Activated CD4-positive, alpha-beta T cell treated with anti-CD3 and anti-CD28 coated beads, Interleukin-2, amount 50 U/mL, for 1 hour (primary cell): ENCODE measurements around the gene RSKR.
A peak's percentile ranks its signal among the peaks of the same experiment; 100 is the strongest.
"Not testable (repeated sequence)": the region's sequence is repeated elsewhere in the genome, so short reads cannot be mapped to it uniquely, and the experiment has no call there.

Experiments
- DNase-seq: peaks from one replicate; pipeline ENCODE4 v3.0.0-alpha.2; 2020

RSKR gene, protein sequence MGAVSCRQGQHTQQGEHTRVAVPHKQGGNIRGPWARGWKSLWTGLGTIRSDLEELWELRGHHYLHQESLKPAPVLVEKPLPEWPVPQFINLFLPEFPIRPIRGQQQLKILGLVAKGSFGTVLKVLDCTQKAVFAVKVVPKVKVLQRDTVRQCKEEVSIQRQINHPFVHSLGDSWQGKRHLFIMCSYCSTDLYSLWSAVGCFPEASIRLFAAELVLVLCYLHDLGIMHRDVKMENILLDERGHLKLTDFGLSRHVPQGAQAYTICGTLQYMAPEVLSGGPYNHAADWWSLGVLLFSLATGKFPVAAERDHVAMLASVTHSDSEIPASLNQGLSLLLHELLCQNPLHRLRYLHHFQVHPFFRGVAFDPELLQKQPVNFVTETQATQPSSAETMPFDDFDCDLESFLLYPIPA

DNA sequence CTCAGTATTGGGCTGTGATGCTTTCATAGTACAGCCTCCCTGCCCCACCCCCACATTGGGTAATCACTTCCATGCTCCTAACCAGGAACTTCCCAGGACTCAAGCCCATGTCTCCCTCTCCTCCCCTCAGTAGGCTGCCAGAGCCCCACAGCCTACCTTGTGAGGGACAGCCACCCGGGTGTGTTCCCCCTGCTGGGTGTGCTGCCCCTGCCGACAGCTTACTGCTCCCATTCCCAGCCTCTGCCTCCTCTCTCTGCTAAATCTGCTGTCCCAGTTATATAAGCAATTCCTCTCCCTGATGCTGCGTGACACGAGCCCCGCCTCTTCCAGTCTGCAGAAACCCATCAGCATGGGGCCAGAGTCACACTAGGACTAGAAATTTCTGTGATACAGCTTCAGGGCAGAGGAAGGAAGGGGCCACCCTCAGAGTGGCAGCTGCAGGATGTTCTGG lies at the start of gene RSKR:
Gene RSKR (minus strand): TSS at position 255 of the 451 bp plus-strand sequence. CDS start 24 bp downstream, at position 231.
- DNase-seq = no peak

DNA sequence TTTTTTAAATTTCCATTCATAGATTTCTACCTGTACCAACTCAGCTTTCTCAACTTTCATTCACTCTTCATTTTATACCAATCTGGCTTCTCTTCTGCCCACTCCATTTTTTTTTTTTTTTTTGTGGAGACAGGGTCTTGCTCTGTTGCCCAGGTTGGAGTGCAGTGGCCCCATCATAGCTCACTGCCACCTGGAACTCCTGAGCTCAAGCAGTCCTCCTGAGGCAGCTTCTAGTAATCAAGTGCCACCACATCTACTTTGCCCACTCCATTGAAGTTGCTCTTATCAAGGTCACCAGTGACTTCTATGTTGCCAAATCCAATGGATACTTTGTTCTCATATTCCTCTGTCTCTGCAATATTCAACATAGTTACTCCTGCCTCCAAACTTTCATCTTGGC lies 49.7 kb upstream of the RSKR start:
- no peak for DNase-seq

DNA sequence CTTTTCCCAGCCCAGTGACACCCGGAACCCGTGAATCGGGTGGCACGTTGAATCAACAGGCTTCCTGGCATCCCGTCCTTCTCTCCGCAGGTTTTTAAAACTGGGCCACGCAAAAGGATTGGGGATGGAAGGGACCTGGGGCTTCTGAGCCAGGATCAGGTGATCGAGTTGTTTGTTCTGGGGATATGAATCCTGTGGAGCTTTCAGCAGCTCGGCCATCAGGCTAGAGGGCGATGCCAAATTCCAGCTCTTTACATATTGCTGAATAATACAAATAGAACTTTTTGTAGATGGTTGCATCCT lies 48.5 kb upstream of the RSKR start:
- no peak for DNase-seq

DNA sequence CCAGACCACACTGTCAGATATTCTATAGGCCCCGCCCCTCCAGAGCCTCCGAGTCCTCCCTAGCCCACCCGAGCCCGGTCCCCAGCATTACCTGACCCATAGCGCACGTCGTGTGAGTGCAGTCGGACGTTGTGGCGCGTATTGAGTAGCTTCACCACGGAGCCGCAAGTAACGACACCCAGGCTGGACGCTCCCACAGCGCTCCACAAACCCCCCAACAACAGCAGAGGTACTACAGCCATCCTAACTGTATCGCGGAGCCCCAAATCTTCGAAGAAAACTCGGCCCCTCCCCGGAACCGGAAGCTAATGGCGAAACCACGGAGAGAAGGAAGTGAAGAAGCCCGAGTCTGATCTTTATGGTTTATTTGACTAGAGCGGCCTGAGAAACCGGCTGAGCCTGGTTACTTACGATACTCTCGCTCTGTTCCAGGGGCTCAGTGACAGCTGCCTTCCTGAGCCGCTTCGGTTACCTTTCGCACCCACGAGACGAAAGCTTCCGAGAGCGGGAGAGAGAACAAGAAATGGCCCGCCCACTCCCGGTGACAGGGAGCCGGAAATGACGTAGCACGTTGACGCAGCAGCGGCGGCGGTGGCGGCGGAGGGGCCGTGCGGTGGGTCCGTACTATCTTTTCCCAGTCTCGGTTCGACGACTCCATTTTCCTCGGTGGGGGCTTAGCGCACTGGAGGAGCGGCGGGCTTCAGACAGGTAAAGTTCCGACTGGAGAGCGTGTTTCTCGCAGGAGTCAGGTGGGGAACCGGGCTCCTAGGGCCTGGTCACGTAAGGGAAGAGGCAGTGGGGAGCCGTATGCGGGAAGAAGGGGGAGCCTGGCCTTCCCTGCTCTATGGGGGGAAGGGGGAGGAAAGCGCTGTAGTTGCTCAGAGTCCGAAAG lies 47.9 kb upstream of the RSKR start, which contains the start of the genes SDF2 and SUPT6H:
Gene SDF2 (minus strand): TSS at position 272 of the 892 bp plus-strand sequence. CDS start 30 bp downstream, at position 242.
Gene SUPT6H (plus strand): TSS at position 571 of the 892 bp plus-strand sequence. CDS start 11,197 bp downstream, outside the sequence.
- DNase-seq = peak; percentile 91

DNA sequence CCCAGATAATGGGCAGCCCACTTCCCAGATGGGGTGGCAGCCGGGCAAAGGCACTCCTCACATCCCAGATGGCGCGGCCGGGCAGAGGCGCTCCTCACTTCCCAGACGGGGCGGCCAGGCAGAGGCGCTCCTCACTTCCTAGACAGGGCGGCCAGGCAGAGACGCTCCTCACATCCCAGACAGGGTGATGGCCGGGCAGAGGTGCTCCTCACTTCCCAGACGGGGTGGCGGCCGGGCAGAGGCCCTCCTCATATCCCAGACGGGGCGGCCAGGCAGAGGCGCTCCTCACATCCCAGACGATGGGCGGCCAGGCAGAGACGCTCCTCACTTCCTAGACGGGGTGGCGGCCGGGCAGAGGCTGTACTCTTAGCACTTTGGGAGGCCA lies 45.5 kb upstream of the RSKR start:
- DNase-seq = not testable (repeated sequence)

DNA sequence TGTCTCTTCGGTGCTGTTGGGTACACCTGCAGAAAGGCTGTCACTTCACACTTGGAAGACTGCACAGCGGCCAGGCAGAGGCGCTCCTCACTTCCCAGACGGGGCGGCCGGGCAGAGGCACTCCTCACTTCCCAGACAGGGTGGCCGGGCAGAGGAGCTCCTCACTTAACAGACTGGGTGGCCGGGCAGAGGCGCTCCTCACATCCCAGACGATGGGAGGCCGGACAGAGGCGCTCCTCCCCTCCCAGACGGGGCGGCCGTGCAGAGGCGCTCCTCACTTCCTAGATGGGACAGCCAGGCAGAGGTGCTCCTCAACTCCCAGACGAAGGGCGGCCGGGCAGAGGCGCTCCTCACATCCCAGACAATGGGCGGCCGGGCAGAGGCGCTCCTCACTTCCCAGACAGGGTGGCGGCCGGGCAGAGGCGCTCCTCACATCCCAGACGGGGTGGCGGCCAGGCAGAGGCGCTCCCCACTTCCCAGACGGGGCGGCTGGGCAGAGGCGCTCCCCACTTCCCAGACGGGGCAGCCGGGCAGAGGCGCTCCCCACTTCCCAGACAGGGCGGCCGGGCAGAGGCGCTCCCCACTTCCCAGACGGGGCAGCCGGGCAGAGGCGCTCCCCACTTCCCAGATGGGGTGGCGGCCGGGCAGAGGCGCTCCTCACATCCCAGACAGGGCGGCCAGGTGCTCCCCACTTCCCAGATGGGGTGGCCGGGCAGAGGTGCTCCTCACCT lies 44.9 kb upstream of the RSKR start:
- DNase-seq = not testable (repeated sequence)

DNA sequence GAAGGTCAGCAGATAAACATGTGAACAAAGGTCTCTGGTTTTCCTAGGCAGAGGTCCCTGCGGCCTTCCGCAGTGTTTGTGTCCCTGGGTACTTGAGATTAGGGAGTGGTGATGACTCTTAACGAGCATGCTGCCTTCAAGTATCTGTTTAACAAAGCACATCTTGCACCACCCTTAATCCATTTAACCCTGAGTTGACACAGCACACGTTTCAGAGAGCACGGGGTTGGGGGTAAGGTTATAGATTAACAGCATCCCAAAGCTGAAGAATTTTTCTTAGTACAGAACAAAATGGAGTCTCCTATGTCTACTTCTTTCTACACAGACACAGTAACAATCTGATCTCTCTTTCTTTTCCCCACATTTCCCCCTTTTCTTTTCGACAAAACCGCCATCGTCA lies 44.4 kb upstream of the RSKR start:
- not testable (repeated sequence) for DNase-seq

DNA sequence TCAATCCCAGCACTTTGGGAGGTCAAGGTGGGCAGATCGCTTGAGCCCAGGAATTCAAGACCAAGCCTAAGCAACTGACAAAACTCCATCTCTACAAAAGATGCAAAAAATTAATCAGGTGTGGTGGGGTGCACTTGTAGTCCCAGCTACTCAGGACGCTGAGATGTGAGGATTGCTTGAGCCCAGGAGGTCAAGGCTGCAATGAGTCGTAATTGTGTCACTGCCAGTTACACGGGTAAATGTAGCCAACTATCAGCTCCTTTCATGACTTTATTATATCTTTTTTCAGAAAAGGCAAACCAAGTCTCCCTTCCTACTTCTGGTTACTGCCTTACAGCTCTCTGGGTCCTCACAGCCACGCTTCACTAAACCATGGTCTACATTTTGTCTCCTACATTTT lies 43.8 kb upstream of the RSKR start:
- no peak for DNase-seq

DNA sequence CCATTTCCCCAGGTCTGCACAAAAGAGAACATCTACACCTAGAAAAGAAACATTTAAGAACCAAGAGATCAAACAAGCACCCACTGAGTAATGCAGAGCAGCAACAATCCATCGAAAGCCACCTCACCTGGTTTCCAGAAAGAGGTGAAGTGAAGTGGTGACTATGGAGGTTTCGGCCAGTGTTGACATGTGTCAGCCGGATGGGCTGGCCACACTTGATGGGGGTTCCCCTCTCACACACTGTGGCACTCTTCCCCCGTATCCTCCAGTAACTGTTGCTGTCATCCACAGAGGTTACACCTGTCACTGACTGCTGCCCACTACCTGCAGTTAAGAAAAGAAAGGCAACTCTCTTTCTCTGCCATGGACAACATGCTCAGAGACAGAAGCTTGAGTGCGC lies 41.2 kb upstream of the RSKR start:
- no peak for DNase-seq

DNA sequence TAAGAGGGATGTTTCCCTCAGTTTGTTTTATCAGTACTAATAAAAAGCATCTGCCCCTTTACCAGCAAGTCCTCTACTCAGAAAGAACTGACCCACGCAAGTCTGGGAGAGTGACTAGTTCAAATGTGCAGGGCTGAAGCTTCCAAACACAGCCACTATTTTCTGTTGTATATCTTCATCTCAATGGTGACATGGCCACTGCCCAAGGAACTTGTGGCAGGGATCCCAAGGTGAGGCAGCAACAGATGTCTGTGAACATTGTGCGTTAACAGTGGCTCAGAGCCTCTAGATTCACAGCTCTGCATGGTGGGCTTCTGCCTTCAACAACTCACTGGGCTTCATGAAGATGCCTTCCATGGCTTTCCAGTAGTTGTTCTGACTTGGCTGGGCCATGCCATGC lies 34.7 kb upstream of the RSKR start:
- no peak for DNase-seq

DNA sequence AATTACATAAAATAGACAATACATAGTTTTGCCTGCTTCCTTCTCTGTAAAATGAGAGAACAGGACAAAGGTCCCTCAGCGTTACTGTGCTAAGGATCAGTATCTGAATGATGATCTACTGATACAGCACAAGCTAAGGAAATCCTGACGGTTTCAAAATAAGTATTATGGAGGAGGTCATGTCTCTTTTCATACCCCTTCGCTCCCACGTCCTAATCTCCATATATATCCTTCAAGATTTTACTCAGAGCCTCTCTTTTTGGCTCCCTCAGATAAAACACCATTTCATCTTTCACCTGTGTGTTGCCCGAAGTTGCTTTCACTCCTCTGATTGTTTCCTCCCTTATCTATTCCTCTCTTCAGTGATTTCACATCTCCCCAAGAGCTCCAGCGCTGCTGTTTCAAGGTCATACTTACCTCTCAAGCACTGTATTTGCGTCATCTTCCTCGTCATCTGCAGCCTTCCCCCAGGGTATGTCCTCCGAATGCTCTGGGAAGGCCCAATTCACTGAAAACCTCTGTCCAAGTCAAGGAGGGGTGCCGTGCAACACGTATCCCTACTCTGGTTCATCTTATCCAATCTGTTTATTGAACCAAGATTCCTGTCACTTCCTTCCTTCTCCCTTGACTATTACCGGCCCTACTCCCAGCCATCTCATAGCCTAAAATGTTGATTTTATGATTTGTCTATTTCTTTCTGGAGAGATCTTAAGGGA lies 32.2 kb upstream of the RSKR start:
- DNase-seq = no peak

DNA sequence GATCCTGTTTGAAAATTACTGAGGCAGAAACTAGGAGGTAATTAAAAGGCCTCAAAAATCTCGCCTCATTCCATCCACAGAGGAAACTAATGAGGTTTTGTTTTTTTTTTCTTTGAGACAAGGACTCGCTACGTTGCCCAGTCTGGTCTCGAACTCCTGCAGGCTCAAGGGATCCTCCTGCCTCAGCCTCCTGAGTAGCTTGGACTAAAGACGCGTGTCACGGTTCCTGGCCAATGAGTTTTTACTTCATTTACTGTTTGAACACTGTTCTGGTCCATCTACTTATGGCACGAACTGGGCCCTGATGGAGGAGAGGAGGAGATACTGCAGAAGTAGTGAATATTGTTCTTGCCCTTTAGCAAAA lies 31.6 kb upstream of the RSKR start:
- DNase-seq = no peak

DNA sequence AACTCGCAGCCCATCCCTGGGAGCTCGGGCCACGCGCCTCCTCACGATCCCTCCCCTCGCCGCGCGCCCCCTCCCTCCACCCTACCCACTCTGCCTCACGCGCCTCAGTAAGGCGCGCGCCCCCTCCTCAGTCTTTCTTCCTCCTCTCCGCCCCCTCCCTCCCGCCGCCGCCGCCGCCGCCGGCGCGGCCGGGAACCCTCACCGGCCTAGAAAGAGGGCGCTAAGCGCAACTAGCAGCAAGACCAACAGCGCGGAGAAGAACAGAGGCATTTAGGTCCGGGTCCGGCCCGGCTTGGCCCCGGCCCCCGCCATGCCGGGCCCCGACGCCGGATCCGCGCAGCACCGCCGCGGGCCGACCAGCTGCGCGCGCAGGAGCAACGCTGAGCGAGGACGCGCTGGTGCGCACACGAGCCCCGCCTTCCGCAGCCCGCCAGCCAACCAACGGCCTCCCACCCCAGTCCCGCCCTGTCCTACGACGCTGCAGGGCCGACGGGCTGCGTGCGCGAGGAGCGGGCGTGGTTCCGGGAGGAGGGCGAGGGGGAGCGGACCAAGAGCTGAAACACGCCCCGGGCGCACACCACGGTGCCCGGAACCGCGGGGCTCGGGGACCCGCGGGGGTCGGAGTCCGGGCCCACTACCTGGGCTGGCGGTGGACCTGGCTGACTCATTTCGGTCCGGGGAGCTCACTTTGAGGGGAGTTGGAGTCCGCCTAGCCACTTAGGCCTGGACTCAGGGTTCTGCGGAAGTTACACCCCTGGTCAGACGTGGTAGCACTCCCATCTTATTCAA lies 31.0 kb upstream of the RSKR start, which contains the start of gene BLTP2:
Gene BLTP2 (minus strand): TSS at position 372 of the 789 bp plus-strand sequence. CDS start 102 bp downstream, at position 270.
- peak; percentile 95 for DNase-seq

DNA sequence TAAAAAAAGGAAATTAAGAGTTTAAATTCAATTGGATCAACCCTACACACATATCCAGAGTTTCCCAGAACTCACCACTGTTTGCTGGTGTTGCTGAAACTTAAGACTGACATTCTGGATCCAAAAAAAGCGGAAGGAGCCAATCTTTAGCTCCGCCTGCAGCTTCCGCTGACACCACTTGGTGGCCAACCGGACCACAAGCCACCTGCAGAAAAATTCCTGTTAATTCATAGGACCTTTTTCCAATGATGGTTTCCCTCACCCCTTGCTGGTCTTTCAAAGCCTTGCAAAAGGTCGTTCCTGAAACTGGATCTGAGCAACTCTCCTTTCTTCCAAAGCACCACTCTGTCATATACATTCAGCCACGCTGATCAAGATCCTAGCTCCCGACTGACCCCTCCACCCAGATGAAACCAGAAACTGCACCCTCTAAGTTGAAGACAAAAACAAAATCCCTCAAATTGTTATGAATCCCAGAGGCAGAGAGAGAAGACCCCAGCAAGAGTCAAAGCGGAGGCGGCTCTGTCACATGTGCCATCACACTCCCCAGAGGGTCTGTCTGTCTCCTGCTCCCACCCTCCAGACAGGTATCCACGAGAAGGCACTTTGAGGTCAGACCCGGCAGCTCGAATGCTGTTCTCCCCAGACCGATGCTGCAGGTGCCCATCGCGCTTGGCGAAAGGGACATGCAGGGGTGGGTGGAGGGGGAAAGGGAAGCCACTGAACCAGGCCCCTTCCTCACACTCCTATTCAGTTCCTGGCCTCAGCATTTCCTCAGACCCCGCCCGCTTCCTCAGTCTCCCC lies 30.2 kb upstream of the RSKR start:
- peak; percentile 12 for DNase-seq

DNA sequence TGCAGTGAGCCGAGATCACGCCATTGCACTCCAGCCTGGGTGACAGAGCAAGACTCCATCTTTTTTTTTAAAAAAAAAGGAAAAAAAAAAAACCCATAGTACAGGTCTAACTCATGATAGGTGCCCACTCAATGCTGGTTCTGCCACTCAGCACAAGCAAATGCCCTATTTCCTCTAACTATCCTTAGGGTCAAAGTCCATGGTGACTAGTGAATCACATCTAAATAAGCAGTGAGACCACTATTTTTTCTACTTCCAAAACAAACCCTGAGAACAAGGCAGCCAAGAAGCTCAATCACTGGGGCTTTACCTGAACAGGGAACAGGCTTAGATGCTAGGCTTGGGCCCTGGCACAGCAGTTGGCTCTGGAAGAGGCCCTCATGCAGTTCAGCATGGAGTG lies 27.6 kb upstream of the RSKR start:
- DNase-seq = no peak

DNA sequence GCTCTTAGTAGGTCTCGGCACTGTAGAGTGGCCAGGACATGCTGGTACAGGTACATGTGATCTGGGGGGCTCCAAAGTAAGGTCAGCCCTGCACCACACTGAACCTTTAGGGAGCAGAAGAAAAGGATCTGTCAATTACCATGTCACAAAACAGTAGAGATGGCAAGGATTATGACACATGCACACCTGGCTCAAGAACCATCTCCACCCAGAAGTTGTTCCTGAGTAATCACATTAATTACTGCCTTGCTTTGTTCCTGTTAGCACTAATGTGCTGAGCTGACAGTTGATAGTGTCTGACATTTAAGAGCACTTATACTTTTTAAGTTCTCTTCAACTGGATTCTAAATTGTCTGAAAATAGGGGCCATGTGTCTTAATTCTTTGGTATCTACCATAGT lies 21.5 kb upstream of the RSKR start:
- no peak for DNase-seq

DNA sequence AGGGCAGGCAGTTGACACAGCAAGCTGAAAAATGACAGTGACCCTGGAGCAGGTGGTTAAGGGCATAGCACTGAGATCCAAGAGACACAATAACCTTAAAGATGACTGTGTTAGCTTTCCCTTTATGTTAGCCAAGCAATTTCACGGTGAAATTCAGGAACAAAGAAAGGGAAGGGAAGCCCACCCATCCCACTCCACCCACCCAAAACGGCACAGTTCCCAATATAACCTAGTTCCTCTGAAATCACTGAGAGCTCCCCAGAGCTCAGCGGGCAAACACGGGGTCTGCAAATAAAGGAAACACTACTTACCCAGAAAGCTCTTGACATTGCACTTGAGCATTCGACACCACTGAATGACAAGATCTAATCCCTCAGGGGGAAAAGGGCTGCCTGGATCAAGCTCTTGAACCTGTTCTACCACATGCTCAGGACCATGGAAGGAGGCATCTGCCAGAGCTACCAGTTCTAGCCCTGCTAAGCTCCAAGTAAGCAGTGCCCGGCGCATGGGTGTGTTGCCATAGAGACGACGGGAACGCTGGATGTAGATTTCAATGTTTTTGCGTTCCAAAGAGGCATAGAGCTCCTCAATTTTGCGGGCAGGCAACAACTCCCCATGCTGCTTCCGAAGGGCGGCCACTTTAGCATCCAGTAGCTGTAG lies 20.4 kb upstream of the RSKR start:
- DNase-seq = no peak

DNA sequence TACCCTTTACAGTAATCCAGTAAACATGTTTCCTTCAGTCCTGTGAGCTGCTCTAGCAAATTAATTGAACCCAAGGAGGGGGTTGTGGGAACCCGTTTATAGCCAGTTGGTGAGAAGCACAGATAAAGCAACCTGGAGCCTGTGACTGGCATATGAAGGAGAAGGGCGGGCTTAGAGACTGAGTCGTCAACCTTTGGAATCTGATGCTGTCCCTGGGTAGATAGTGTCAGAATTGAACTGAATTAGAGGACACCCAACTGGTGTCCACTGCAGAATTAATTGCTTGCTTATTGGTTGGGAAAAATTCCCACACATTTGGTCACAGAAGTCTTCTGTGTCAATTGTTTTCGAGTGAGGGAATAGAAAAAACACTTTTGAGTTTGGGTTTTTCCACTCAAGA lies 12.8 kb upstream of the RSKR start:
- DNase-seq = no peak

DNA sequence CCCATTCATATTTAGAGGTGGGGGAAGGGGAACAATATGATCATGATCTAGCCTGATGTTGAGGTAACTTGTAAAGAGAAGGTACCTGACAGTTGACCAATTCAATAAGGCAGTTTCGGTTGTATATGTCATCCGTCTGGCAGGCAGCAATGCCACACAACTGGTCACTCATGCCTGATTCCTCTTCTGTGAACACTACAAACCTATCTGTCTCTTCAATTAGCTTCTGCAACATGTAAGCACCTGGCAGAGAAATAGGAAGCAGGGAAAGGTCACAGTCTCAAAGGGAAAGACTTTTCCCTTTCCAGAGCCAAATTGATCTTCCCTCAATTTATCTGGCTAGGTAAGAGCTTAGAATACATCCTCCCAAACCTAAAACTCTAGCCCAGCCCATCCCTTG lies 10.2 kb upstream of the RSKR start:
- DNase-seq = no peak

DNA sequence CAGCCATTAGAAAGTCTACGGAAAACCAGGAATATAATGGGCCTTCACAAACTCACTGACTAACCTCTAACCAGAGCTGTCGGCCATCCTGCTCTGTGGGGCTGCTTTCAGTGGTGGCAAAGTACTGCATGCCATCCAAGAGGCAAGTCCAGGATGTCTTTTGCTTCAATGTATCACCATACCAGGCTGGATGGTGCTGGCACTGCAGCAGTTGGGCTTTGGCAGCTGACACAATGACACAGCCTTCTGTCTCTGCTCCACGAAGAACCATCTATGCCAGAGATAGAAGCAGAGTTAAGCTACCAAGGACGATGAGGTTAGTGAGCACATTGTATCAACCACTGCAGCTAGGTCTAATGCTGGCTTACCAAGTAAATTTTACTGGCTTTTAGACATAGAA lies 9.7 kb upstream of the RSKR start:
- no peak for DNase-seq
